GM12864 (cell line): Measurements from ENCODE around the gene CDON.

Experiments used
- DNase-seq: peaks from one replicate; pipeline ENCODE4 v3.0.0-alpha.2; 2011; ENCODE audit warnings: low read depth
- H3K4me3 ChIP-seq: 2 replicates; pipeline ENCODE4 v1.5.1; 2011; ENCODE audit warnings: mild to moderate bottlenecking, low read depth, low read length, control low read depth
- CTCF ChIP-seq: IDR thresholded peaks from 2 replicates; pipeline ENCODE4 v1.5.1; 2011; ENCODE audit warnings: low read depth, mild to moderate bottlenecking, moderate library complexity, low read length, control low read depth, inconsistent platforms; ENCODE audit errors: missing control alignments

Gene CDON

GRCh38 chr11:125950178-125950490 lies 112.5 kb downstream of the CDON start:
- H3K4me3 ChIP-seq, result no peak overlapping the region
- DNase-seq, result no peak
- TF ChIP-seq CTCF, result no peak

- H3K4me3 ChIP-seq, result no peak overlapping the region
- DNase-seq, result no peak
- TF ChIP-seq CTCF, result no peak
Measured at GRCh38 chr11:125949271-125950177, 113.1 kb downstream of the CDON start.

- no peak for DNase-seq
- no peak overlapping the region for H3K4me3 ChIP-seq
- TF ChIP-seq CTCF, result no peak
Measured at GRCh38 chr11:125948278-125949051, 114.2 kb downstream of the CDON start.

- no peak for TF ChIP-seq CTCF
- no peak overlapping the region for H3K4me3 ChIP-seq
- no peak for DNase-seq
Measured at GRCh38 chr11:125947419-125948277, 115.0 kb downstream of the CDON start.

GRCh38 chr11:125946712-125947418 lies 115.8 kb downstream of the CDON start:
- DNase-seq, result no peak
- no peak for TF ChIP-seq CTCF
- no peak overlapping the region for H3K4me3 ChIP-seq

GRCh38 chr11:125945797-125946520 lies 116.7 kb downstream of the CDON start, which contains the start of gene VSIG10L2:
Gene VSIG10L2 (plus strand): TSS chr11:125946044. CDS start chr11:125946056, 12 bp downstream.
- TF ChIP-seq CTCF, result no peak
- H3K4me3 ChIP-seq, result no peak within 1 kb of the TSS
- DNase-seq, result no peak
